Measurements from ENCODE around the gene ZFAND3.

ZFAND3 gene

GRCh38 chr6:38056361-38056760 lies 236.8 kb downstream of the ZFAND3 start:
- DNase-seq = no peak

DNA sequence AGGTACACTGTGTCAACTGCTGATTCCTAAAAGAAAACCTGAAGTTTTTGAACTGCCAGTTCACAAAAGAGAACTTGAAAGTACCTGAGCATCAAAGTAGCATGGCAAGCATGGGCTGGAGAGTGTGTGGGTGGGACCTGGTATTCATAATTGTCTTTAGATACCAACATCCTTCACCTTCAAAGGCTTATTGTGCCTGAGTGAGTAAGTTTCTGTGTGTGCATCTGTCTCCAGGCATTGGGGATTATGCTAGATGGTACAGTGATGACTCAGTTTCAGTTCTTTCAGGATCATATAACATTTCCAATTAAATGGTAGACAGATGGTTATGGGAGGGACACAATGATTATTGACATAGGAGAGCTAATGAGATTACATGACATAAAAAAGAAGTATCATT lies 238.5 kb downstream of the ZFAND3 start:
- DNase-seq = peak; percentile 3

GRCh38 chr6:38062066-38062465 lies 242.5 kb downstream of the ZFAND3 start:
- no peak for DNase-seq

GRCh38 chr6:38063973-38064372 lies 244.4 kb downstream of the ZFAND3 start:
- no peak for DNase-seq

DNA sequence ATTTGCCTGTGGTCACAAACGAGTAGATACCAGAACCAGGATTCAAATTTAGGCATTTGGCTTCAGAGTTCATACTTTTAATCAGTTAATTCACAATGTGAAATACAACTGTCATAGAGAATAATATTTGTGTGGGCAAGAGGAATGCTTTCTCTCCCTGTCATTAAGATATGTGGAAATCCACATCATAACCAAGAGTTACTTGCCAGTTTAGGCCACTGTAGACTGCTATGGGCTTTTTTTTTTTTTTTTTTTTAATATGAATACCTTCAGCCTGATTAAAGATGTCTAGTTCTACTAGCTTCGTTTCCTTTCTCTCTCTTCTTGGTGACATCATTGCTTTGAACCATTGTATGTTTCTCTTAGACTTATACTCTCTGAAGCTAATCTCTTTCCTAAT lies 244.9 kb downstream of the ZFAND3 start:
- no peak for DNase-seq

- DNase-seq = no peak
These were observed 246.3 kb downstream of the ZFAND3 start for GRCh38 chr6:38065734-38066305.

GRCh38 chr6:38067263-38067980 lies 247.9 kb downstream of the ZFAND3 start:
- no peak for DNase-seq

DNA sequence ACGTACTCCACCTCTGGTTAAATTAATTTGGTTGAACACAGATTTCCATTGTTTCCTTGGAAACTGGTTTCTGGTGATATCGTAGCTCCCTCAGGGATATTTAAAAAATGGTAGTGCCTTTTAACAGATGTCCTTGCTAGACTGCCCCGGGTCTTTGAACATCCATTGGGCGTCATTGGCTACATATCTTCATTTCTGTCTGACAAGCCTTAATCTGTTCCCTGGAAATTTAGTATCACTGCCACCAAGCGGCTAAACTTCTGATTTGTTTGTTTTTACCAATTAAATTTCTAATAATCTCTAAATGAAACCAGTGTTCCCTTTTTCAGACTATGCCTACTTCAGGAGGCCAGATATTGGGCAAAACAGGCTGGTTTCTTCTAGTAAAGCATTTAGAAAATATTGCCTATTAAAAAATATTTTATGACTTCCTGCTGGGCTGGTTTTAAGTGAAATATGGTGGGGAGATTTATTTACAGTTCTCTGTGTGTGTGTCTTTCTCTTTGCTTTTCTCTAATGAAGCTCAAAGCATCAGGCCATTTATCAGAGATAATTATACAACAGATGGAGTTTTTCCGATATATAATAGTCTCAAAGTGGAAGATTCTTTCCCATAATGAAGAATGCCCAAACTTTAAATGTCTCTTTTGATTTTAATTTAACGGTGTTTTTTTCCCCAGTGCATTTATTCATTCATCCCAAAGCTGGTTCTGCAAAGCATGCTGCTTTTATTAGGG lies 249.5 kb downstream of the ZFAND3 start:
- no peak for DNase-seq

GRCh38 chr6:38077488-38078030 lies 258.0 kb downstream of the ZFAND3 start:
- no peak for DNase-seq

GRCh38 chr6:38078671-38079070 lies 259.1 kb downstream of the ZFAND3 start:
- no peak for DNase-seq

GRCh38 chr6:38079107-38079506 lies 259.6 kb downstream of the ZFAND3 start:
- DNase-seq = no peak

DNA sequence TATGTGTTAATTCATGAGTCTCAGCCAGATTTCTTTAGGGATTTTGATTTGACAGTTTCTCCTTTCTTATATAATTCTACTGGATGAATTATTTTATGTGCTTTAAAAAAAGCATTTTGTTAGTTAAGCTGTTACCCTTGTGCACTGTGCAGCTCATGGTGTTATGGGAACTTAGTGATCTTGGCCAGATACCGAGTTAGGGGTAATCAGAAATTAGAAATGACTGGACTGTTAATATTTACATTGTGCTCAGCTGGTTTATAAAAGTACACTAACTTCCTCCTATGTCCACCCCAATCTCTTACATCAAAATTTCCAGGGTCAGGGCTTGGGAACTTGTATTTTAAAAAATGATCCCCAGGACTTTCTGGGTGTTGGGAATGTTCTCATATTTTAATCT lies 260.0 kb downstream of the ZFAND3 start:
- DNase-seq = no peak

- DNase-seq = no peak
These were observed 260.8 kb downstream of the ZFAND3 start for GRCh38 chr6:38080360-38080759.

DNA sequence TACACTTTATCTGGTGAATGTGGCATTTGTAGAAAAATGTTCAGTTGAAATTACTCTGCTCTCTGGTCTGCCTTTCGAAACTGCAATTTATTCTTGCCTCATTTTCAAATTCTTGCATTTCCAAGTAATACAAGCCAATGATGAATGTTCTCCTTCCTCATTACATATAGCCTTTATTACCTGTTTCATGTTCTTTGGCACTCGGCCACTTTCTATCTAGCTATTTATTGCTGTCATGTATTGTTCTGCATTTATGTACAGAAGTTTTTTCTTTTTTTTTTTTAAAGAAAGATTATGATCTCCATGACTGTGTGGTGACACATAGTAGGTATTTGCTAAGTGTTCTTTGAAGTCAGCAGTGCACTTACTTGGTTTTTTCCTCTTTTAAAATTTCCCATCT lies 261.4 kb downstream of the ZFAND3 start:
- no peak for DNase-seq

- no peak for DNase-seq
These were observed 265.5 kb downstream of the ZFAND3 start for GRCh38 chr6:38085031-38085430.

- DNase-seq = no peak
These were observed 266.8 kb downstream of the ZFAND3 start for GRCh38 chr6:38086346-38086745.

GRCh38 chr6:38088010-38088409 lies 268.5 kb downstream of the ZFAND3 start:
- DNase-seq = no peak

GRCh38 chr6:38088829-38089228 lies 269.3 kb downstream of the ZFAND3 start:
- DNase-seq = no peak

- DNase-seq = no peak
These were observed 272.1 kb downstream of the ZFAND3 start for GRCh38 chr6:38091613-38092012.

GRCh38 chr6:38092465-38092864 lies 272.9 kb downstream of the ZFAND3 start:
- no peak for DNase-seq

DNA sequence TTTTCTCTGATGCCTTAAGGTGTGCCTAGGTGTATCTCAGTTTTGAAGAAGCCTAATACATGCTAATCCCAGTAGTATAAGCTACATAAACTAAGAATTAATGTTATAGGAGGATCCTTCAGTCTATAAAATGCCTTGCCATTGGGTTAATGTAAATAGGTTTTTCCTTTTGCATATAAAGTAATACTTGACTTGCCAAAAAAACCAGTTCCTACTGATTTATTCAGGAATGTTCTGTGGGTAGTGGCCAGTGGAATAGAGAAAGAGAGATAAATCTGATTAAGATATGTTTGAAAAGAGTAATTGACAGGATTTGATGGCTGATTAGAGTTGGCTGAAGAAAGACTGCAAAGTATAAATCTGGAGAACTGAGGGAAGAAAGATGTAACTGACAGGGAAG lies 273.4 kb downstream of the ZFAND3 start:
- DNase-seq = no peak

DNA sequence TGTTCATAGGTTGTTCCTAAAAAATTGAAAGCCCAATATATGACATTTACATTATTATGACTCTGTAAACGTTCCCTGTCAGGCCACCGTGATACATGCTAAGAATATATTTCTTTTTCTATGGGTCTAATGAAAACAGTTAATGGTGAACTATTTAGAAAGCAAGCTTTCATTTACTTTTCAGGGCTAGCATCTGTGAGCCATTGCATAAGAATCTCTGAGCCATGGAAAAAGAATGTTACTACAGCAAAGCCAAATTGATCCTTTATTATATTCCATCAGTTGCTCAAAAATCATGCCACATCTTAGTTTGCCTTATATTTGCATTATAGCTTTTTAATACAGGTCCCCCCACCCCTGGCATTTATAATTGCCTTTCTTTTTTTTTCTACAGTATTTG lies 275.5 kb downstream of the ZFAND3 start:
- no peak for DNase-seq

DNA sequence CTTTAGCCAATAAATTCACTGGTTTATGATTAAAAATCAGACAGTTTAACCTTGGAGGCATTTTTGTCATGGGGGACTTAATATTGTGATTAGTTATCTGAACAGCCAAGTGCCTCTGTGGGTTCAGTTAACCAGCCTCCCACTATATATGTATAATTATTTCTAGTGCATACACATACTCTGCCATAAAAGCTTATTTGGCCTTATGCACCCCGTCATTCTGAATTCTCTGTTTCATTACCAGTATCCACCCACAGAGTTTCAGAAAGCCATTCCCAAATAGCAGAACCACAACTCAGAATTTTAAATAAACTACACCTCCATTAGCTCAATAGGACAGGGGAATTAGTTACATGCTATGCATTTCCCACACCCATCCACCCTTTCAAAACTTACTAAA lies 279.7 kb downstream of the ZFAND3 start:
- DNase-seq = no peak

GRCh38 chr6:38100380-38100779 lies 280.9 kb downstream of the ZFAND3 start:
- DNase-seq = no peak

Measured in SHP77 treated with DMSO at 0.1 percent for 48 hours (cell line).